ACC112 (cell line): ENCODE results near the gene C1orf141.

Experiments
- H2AFZ ChIP-seq: fragments of 200-600 bp; sonication (generic); one replicate; pipeline ENCODE4 v1.6.0; 2017; ENCODE audit warnings: antibody characterized with exemption, low read length; ENCODE audit not compliant: unreplicated experiment
- H3K27ac ChIP-seq: fragments of 200-600 bp; sonication (generic); 2 replicates; pipeline ENCODE4 v1.5.1; 2014; ENCODE audit warnings: low read depth, mild to moderate bottlenecking, antibody characterized with exemption, low read length, moderate library complexity
- H3K27me3 ChIP-seq: fragments of 200-600 bp; sonication (generic); 2 replicates; pipeline ENCODE4 v1.6.1; 2014; ENCODE audit warnings: mild to moderate bottlenecking, antibody characterized with exemption, low read length, moderate library complexity, mixed read lengths; ENCODE audit not compliant: insufficient read depth
- H3K36me3 ChIP-seq: fragments of 200-600 bp; sonication (generic); 2 replicates; pipeline ENCODE4 v1.6.1; 2016; ENCODE audit warnings: mild to moderate bottlenecking, antibody characterized with exemption, low read length, moderate library complexity, mixed read lengths; ENCODE audit not compliant: insufficient read depth
- H3K4me1 ChIP-seq: fragments of 200-600 bp; sonication (generic); one replicate; pipeline ENCODE4 v1.6.1; 2016; ENCODE audit warnings: low read length, mixed read lengths; ENCODE audit not compliant: insufficient read depth, unreplicated experiment, control insufficient read depth
- H3K4me3 ChIP-seq: fragments of 200-600 bp; sonication (generic); 2 replicates; pipeline ENCODE4 v1.5.1; 2014; ENCODE audit warnings: mild to moderate bottlenecking, low read depth, low read length
- H3K79me2 ChIP-seq: fragments of 200-600 bp; sonication (generic); one replicate; pipeline ENCODE4 v1.6.0; 2016; ENCODE audit warnings: low read length; ENCODE audit not compliant: control insufficient read depth, unreplicated experiment, insufficient read depth

C1orf141 gene

DNA sequence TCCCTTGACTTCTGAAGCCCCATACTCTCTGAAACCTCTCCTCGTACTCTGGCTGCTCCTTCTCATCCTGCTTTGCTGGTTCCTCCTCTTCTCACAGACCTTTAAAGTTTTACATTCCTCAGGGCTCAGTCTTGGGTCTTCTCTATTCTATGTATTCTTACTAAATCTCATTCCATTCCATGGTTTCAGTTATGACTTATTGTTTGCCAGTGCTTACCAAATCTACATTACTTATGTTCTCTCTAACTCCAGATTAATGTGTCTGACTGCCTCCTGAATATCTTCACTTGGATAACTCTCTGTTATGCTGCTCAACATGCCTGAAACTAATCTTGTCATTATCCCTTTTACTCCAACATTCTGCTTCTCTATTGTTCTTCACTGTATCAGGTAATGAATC, 75.4 kb downstream of the C1orf141 start:
- Histone ChIP-seq H3K4me3 (no peak overlapping the region), H3K79me2 (no peaks in the 10 kb centered on the region), H3K27ac (no peak overlapping the region), H3K27me3 (no peaks in the 10 kb centered on the region), H3K4me1 (peaks cover 31% of the 10 kb centered on the region), H3K36me3 (no peaks in the 10 kb centered on the region), H2AFZ (peak overlapping the region; percentile 14)

GRCh38 chr1:67058761-67059160, 76.0 kb downstream of the C1orf141 start:
- peak overlapping the region; percentile 14 for H2AFZ ChIP-seq

DNA sequence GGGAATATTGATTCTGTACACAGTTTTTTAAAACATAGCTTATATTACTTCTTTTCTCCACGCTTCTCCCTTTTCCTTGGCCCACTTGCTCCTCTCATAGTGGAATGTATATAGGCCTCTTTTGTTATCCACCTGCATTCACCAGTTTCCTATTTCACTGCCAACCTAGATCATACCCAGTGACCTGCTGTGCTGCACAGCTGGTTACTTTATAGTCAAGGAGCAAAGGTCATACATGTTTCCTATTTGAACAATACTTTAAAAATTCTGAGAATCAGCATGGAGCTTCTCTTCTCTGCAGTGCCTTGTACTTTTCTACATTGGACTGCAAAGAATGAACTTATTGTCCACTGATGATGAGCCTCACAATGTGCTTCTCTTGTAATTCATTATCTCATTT, 76.5 kb downstream of the C1orf141 start:
- H3K36me3 ChIP-seq = no peaks in the 10 kb centered on the region
- H3K79me2 ChIP-seq = peaks cover under 1% of the 10 kb centered on the region
- no peak overlapping the region for H2AFZ ChIP-seq
- H3K27me3 ChIP-seq = no peaks in the 10 kb centered on the region
- H3K4me1 ChIP-seq = peaks cover 31% of the 10 kb centered on the region
- H3K4me3 ChIP-seq = no peak overlapping the region
- H3K27ac ChIP-seq = no peak overlapping the region

More at GRCh38 chr1:67058761-67059160, 76.0 kb downstream of the C1orf141 start:
- H3K4me1 ChIP-seq = peaks cover 31% of the 10 kb centered on the region
- H3K79me2 ChIP-seq = no peaks in the 10 kb centered on the region
- H3K36me3 ChIP-seq = no peaks in the 10 kb centered on the region
- H3K27ac ChIP-seq = no peak overlapping the region
- H3K4me3 ChIP-seq = no peak overlapping the region
- H3K27me3 ChIP-seq = no peaks in the 10 kb centered on the region

GRCh38 chr1:67053785-67054772, 80.7 kb downstream of the C1orf141 start, which contains the start of gene SLC35D1:
SLC35D1 (minus strand) TSS chr1:67054148; CDS start chr1:67054013, 135 bp downstream.
- Histone ChIP-seq H3K27me3 (no peaks in the 10 kb centered on the region), H3K4me1 (peaks cover 21% of the 10 kb centered on the region), H3K4me3 (peak within 1 kb of the TSS; percentile 91), H3K36me3 (0 out of 2 replicates have a peak, but pooled peaks cover 3% of the 10 kb centered on the region), H2AFZ (peak within 1 kb of the TSS; percentile 78), H3K27ac (peak within 1 kb of the TSS; percentile 45), H3K79me2 (peaks cover 23% of the 10 kb centered on the region)

DNA sequence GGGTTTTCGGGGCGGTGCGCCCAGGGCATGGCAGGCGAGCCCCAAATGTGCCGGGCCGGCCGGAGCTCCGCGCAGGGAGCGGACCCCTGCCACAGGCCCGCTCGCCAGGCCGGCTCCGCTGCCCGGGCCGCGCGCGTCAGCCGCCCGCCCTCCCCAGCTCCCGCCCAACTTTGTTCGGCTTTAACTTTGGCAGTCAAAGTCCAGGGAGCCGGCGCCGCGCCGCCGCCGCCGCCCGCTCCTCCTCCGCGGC, 81.3 kb downstream of the C1orf141 start:
- 0 out of 2 replicates have a peak, but pooled peaks cover 3% of the 10 kb centered on the region for H3K36me3 ChIP-seq
- peaks cover 23% of the 10 kb centered on the region for H3K79me2 ChIP-seq
- H2AFZ ChIP-seq = peak overlapping the region; percentile 78
- H3K4me1 ChIP-seq = peaks cover 15% of the 10 kb centered on the region
- peak overlapping the region; percentile 45; the same call in 1 of the 2 replicates for H3K27ac ChIP-seq
- H3K4me3 ChIP-seq = peak overlapping the region; percentile 91
- no peaks in the 10 kb centered on the region for H3K27me3 ChIP-seq

DNA sequence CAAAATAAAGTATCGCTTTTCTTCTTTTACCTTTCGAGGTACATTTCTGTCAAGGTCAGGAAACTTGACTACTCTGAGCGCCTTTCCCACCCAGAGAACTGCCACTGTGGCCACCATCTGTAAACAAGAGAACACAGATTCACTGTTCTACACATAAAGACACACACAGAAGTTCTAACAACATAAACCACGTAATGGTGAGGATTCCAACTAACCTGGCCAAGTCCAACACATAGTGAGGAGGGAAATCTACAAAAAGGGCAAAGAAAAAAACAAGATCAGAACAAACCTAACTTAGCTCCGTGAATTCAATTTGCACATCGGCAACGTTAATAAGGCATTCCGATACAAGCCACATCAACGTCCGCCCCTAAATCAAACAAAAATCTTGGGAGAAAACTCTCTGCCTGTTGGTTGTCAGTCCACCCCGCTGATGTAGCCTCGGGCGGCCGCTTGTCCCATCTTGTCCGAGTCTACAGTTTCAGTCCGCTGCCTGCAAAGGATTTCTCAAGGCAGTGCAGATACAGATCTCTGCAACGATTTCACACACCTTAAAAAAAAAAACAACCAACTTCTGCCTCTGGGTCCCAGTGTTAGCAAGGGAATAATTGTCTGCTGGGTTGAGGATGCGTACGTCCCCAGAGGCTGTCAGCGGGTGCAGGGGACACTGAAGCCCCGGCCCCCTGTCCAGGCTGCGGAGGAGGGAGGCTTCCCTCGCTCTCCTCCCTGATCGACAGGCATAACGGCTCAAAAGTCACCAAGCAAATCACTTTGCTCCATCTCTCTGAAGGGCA, 81.8 kb downstream of the C1orf141 start:
- Histone ChIP-seq H3K27ac (peak overlapping the region; percentile 45; the same call in 1 of the 2 replicates), H3K4me3 (peak overlapping the region; percentile 91), H2AFZ (peak overlapping the region; percentile 78), H3K36me3 (0 out of 2 replicates have a peak, but pooled peaks cover 3% of the 10 kb centered on the region), H3K79me2 (peaks cover 23% of the 10 kb centered on the region), H3K27me3 (no peaks in the 10 kb centered on the region), H3K4me1 (peaks cover 12% of the 10 kb centered on the region)

DNA sequence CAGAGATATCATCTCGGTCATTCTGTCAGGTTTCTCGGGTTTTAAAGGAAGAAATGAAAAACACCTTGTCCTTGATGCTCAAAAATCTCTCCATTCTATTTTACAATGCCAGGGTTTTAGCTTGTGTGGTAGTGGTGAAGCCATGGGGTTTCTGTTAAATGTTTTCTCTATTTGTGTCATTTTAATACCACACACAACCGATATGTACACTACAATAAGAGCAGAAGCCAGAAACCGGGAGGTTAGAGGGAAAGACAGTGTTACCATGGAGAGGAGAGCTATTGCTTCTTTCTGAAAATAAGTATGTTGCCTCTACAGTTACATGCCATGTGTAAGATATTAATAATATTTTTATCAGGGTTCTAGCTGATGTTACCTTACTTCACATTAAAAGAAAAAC, 83.6 kb downstream of the C1orf141 start:
- Histone ChIP-seq H3K79me2 (peaks cover 23% of the 10 kb centered on the region), H3K27me3 (no peaks in the 10 kb centered on the region), H3K36me3 (0 out of 2 replicates have a peak, but pooled peaks cover 6% of the 10 kb centered on the region), H3K27ac (no peak overlapping the region), H3K4me3 (no peak overlapping the region), H2AFZ (no peak overlapping the region), H3K4me1 (peaks cover 12% of the 10 kb centered on the region)

DNA sequence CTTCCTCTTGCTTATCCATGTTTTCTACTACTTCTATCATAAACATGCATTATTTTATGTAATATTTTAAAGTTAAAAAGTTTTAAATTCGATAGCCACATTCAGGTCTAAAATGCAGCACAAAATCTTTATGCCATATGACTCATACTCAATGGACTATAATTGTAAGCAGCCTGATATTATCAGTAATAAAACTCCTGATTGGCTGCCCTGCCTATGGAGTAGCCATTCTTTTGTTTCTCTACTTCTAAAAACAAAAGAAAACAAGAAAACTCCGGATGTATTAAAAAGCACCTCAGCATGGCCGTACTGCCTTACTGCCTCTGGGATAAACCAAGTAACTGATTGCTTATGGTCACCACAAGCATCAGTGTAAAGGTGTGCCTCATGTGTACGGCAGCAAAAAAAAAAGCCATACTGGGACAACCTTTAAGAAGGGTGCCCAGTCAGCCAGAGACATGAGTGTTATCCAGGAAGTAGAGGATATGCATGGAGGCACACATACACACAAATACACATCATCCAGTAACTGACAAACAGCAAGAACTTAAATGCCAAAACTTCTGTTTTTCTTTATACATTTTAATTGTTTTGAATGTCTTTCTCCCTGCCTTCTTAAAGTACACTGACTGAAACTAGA, 90.0 kb downstream of the C1orf141 start:
- H2AFZ ChIP-seq = no peak overlapping the region
- no peak overlapping the region for H3K4me3 ChIP-seq
- no peaks in the 10 kb centered on the region for H3K27me3 ChIP-seq
- no peaks in the 10 kb centered on the region for H3K79me2 ChIP-seq
- H3K27ac ChIP-seq = no peak overlapping the region
- no peaks in the 10 kb centered on the region for H3K4me1 ChIP-seq
- peaks cover 20% of the 10 kb centered on the region for H3K36me3 ChIP-seq

DNA sequence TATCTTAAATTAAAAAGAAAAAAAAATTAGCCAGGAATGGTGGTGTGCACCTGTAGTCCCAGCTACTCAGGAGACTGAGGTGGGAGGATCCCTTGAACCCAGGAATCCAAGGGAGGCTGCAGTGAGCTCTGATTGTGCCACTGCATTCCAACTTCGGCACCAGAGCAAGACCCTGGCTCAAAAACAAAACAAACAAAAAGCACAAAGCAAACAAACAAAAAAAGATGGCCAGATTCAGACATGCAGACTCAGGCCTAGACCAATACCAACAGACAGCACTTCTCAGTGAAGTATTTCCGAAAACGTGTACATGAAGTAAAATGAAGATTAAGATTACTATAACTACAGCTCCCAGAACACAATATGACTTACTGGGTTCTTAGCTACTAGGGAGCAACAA, 91.4 kb downstream of the C1orf141 start:
- no peaks in the 10 kb centered on the region for H3K4me1 ChIP-seq
- H3K36me3 ChIP-seq = peaks cover 27% of the 10 kb centered on the region
- no peak overlapping the region for H3K4me3 ChIP-seq
- H3K27me3 ChIP-seq = no peaks in the 10 kb centered on the region
- H3K27ac ChIP-seq = no peak overlapping the region
- no peak overlapping the region for H2AFZ ChIP-seq
- no peaks in the 10 kb centered on the region for H3K79me2 ChIP-seq
